HG03457 (cell line): ENCODE results near the gene NRDE2.
"Not testable (repeated sequence)": the region's sequence is repeated elsewhere in the genome, so short reads cannot be mapped to it uniquely, and the experiment has no call there.

Experiments used
- ATAC-seq: cut with Tn5 transposase; IDR thresholded peaks from one replicate; pipeline ENCODE4 v1.9.1; 2021; ENCODE audit warnings: moderate number of reproducible peaks; ENCODE audit not compliant: unreplicated experiment

The NRDE2 gene

GRCh38 chr14:90275458-90275814, 56.3 kb downstream of the NRDE2 start:
- no peak for ATAC-seq

- no peak for ATAC-seq
Observed at GRCh38 chr14:90274808-90275457, 56.8 kb downstream of the NRDE2 start.

- no peak for ATAC-seq
Observed at GRCh38 chr14:90274019-90274418, 57.7 kb downstream of the NRDE2 start.

- no peak for ATAC-seq
Observed at GRCh38 chr14:90273532-90273931, 58.2 kb downstream of the NRDE2 start.

GRCh38 chr14:90272523-90272922, 59.2 kb downstream of the NRDE2 start:
- ATAC-seq = no peak

GRCh38 chr14:90268420-90268819, 63.3 kb downstream of the NRDE2 start:
- ATAC-seq = no peak

- no peak for ATAC-seq
Observed at GRCh38 chr14:90266441-90267154, 65.1 kb downstream of the NRDE2 start.

- peak; percentile 84 for ATAC-seq
Observed at GRCh38 chr14:90263748-90264449, 67.8 kb downstream of the NRDE2 start.

- ATAC-seq = peak; percentile 89
Observed at GRCh38 chr14:90256354-90257131, 75.2 kb downstream of the NRDE2 start, which contains the start of gene PSMC1. PSMC1 (plus strand) TSS chr14:90256553; CDS start chr14:90256598, 45 bp downstream.

- no peak for ATAC-seq
Observed at GRCh38 chr14:90255871-90256270, 75.9 kb downstream of the NRDE2 start.

- ATAC-seq = no peak
Observed at GRCh38 chr14:90253826-90254225, 77.9 kb downstream of the NRDE2 start.

GRCh38 chr14:90248594-90248993, 83.1 kb downstream of the NRDE2 start:
- ATAC-seq = no peak

- ATAC-seq = not testable (repeated sequence)
Observed at GRCh38 chr14:90247441-90247840, 84.3 kb downstream of the NRDE2 start.

- ATAC-seq = no peak
Observed at GRCh38 chr14:90246936-90247335, 84.8 kb downstream of the NRDE2 start.

GRCh38 chr14:90242444-90242843, 89.3 kb downstream of the NRDE2 start:
- ATAC-seq = no peak

- ATAC-seq = no peak
Observed at GRCh38 chr14:90239139-90239538, 92.6 kb downstream of the NRDE2 start.

GRCh38 chr14:90235179-90235976, 96.4 kb downstream of the NRDE2 start:
- ATAC-seq = no peak

GRCh38 chr14:90229942-90230341, 101.8 kb downstream of the NRDE2 start:
- not testable (repeated sequence) for ATAC-seq

- ATAC-seq = no peak
Observed at GRCh38 chr14:90228478-90228877, 103.3 kb downstream of the NRDE2 start.
